ENCODE results near the gene LBX1. TPM values are rescaled to one million over a fixed set of nuclear protein-coding genes. Genes with fewer than 3 reads are reported as not detected.

The LBX1 gene
- total RNA-seq, 2 experiments from 2014 or later = not detected

DNA sequence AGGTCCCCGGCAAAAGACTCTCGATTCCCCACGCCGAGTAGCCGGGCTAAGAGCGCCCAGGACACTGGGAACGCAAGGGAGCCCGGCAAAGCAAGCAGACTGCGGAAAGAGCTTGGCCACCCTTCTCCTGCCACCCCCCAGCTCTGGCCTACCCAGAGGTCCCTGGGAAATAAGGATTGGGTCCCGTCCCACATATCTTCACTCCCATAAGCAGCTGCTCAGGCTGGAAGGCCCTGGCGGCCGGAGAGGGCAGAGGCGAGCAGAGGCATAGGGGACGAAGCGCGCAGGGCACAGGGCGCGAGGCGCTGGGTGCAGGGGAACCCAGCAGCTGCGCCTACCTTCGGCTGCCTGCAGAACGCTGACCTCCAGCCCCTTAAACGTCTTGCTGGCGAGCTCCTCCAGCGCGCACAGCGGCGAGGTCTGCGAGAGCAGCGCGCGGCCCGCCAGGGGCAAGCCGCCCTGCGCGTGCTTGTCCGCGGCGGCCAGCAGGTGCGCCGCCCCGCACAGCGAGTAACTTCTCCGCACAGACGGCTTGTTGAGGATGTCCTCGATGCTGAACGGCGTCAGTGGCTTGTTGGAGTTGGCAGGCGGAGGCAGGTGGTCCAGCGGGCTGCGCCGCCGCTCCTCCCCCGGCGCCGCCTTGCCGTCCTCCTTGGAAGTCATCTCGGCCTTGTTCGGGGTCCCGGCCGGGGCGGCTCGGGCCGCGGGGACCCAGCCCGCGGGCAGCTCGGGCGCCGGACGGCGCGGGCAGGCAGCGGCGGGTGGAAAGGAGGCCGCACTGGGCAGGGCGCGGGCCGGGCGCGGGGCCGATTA lies 904 bp downstream of the LBX1 start:
- peaks cover 80 to 97% of the 10 kb centered on the region in 2 experiments for H3K27me3 ChIP-seq (ENCODE audit: control insufficient read depth in 1 of 2, insufficient read depth in 2 of 2, low read length in 2 of 2)
- no peak overlapping the region for H3K4me3 ChIP-seq (ENCODE audit: low read length)
- intact Hi-C loops (cut with DNase I, micrococcal nuclease) = no loop called here
- peaks cover 63% of the 10 kb centered on the region for H3K4me1 ChIP-seq (ENCODE audit: insufficient read depth, low read length)
- Mint-ChIP-seq H3K27me3 (peaks cover 85% of the 10 kb centered on the region), H3K27ac (no peak overlapping the region), H3K9me3 (no peaks in the 10 kb centered on the region), H3K4me1 (ENCODE audit: low read depth) (peaks cover 49% of the 10 kb centered on the region), H3K4me3 (peak overlapping the region; percentile 79), H3K36me3 (ENCODE audit: low read depth) (no peaks in the 10 kb centered on the region)
- CTCF ChIA-PET = interaction anchor here (2.5 kb wide), 1 partner anchor 14 kb away, joined by 12 read pairs; no protein-coding TSS in a partner anchor
- peak in 1 of 14 experiments; percentile 37 for DNase-seq
- peaks cover 0 to 51% of the 10 kb centered on the region in 2 experiments for H3K9me3 ChIP-seq (ENCODE audit: control insufficient read depth in 1 of 2, insufficient read depth in 1 of 2, low read length in 2 of 2)
- no peak overlapping the region for H3K27ac ChIP-seq (ENCODE audit: low read depth in 1 of 2, low read length in 2 of 2)
- H3K36me3 ChIP-seq (ENCODE audit: insufficient read depth, low read length) = no peaks in the 10 kb centered on the region
- POLR2A ChIA-PET = no interaction called here
- no peak for ATAC-seq (ENCODE audit: poor library complexity)
- TF ChIP-seq, protein P1, sequence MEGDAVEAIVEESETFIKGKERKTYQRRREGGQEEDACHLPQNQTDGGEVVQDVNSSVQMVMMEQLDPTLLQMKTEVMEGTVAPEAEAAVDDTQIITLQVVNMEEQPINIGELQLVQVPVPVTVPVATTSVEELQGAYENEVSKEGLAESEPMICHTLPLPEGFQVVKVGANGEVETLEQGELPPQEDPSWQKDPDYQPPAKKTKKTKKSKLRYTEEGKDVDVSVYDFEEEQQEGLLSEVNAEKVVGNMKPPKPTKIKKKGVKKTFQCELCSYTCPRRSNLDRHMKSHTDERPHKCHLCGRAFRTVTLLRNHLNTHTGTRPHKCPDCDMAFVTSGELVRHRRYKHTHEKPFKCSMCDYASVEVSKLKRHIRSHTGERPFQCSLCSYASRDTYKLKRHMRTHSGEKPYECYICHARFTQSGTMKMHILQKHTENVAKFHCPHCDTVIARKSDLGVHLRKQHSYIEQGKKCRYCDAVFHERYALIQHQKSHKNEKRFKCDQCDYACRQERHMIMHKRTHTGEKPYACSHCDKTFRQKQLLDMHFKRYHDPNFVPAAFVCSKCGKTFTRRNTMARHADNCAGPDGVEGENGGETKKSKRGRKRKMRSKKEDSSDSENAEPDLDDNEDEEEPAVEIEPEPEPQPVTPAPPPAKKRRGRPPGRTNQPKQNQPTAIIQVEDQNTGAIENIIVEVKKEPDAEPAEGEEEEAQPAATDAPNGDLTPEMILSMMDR (IDR thresholded peaks at IDR 0.05) = no peak

DNA sequence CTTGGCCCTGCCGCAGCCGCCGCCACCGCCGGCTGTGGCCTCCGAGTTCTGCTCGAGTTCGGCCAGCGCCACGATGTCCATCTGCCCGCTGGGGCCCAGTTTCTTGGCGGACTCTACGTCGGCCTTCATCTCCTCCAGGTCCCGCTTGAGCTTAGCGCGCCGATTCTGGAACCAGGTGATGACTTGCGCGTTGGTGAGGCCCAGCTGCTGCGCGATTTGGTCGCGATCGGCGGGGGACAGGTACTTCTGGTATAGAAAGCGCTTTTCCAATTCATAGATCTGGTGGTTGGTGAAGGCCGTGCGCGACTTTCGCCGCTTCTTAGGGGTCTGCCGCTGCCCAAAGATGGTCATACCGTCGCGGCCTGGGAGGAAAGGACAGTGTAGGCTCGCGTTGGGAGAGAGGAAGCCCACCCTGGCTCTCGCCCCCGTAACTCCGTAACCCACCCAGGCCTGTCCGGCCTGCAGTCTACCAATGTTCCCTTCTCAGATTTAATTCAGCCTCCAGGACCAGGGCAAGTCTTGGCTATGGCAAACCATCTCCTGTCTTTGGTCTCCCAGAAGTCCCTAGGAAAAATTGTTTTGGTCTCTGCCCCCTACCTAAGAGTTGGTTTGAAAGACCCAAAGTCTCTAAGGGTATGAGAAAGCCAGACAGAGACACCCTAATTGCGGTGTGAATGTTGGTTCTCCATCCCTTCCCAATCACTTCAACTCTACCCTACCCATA lies 1.7 kb downstream of the LBX1 start:
- TF ChIP-seq, protein P1 (IDR thresholded peaks at IDR 0.05) = no peak
- ChIA-PET POLR2A (interaction anchor here (1.0 kb wide), 1 partner anchor 9 kb away, joined by 4 read pairs; no protein-coding TSS in a partner anchor), CTCF (interaction anchor here (2.5 kb wide), 1 partner anchor 13 kb away, joined by 12 read pairs; no protein-coding TSS in a partner anchor)
- H3K9me3 ChIP-seq (ENCODE audit: control insufficient read depth in 1 of 2, insufficient read depth in 1 of 2, low read length in 2 of 2) = peaks cover 0 to 59% of the 10 kb centered on the region in 2 experiments
- DNase-seq (peak in 1 of 14 experiments; percentile 40), ATAC-seq (ENCODE audit: poor library complexity) (no peak)
- intact Hi-C loops (cut with DNase I, micrococcal nuclease) = no loop called here
- H3K27ac ChIP-seq (ENCODE audit: low read depth in 1 of 2, low read length in 2 of 2) = no peak overlapping the region
- H3K4me1 ChIP-seq (ENCODE audit: insufficient read depth, low read length) = peaks cover 70% of the 10 kb centered on the region
- H3K27me3 ChIP-seq (ENCODE audit: control insufficient read depth in 1 of 2, insufficient read depth in 2 of 2, low read length in 2 of 2) = peaks cover 86 to 97% of the 10 kb centered on the region in 2 experiments
- H3K4me3 Mint-ChIP-seq = peak overlapping the region; percentile 79
- no peak overlapping the region for H3K4me3 ChIP-seq (ENCODE audit: low read length)
- H3K9me3 Mint-ChIP-seq = no peaks in the 10 kb centered on the region
- peaks cover 55% of the 10 kb centered on the region for H3K4me1 Mint-ChIP-seq (ENCODE audit: low read depth)
- no peak overlapping the region for H3K27ac Mint-ChIP-seq
- H3K27me3 Mint-ChIP-seq = peaks cover 85% of the 10 kb centered on the region
- no peaks in the 10 kb centered on the region for H3K36me3 Mint-ChIP-seq (ENCODE audit: low read depth)
- no peaks in the 10 kb centered on the region for H3K36me3 ChIP-seq (ENCODE audit: insufficient read depth, low read length)

All from CD4-positive, alpha-beta T cell (primary cell).